PC-3 (cell line): ENCODE measurements around the gene EFCAB11. TPM values are rescaled to one million over a fixed set of nuclear protein-coding genes. Genes with fewer than 3 reads are reported as not detected.

Experiments
- ATAC-seq: fragments of 200-7000 bp; cut with Tn5 transposase; 2 replicates; pipeline ENCODE4 v1.9.1; 2020; ENCODE audit warnings: mild to moderate bottlenecking, moderate library complexity
- BruUV-seq: library from RNA; stranded (reverse); fragments of 400-500 nt; replicated peaks from 2 replicates; lab custom pipeline; 2021; lab: Mats Ljungman, UMichigan
- CTCF ChIA-PET: fragments of 300-600 bp; sonication (Branson Sonifier 250); formaldehyde crosslinking; loops from one replicate; lab custom pipeline; 2022; ENCODE audit warnings: antibody characterized with exemption; lab: Charles Lee
- POLR2A ChIA-PET: fragments of 300-600 bp; sonication (Branson Sonifier 250); formaldehyde crosslinking; loops from one replicate; lab custom pipeline; 2022; ENCODE audit warnings: antibody characterized with exemption; ENCODE audit not compliant: unreplicated experiment; lab: Charles Lee
- DNase-seq: peaks from one replicate; pipeline ENCODE4 v3.0.0-alpha.2; 2015
- H2AFZ ChIP-seq: fragments of 300-600 bp; sonication (generic); 2 replicates; pipeline ENCODE4 v1.6.0; 2016; ENCODE audit warnings: antibody characterized with exemption, low read length
- H3F3A ChIP-seq: fragments of 300-600 bp; sonication (generic); one replicate; pipeline ENCODE4 v1.6.0; 2017; ENCODE audit warnings: antibody characterized with exemption, low read length, control low read depth, mild to moderate bottlenecking; ENCODE audit not compliant: unreplicated experiment
- H3K27ac ChIP-seq: fragments of 300-600 bp; sonication (generic); 2 replicates; pipeline ENCODE4 v1.5.1; 2016; ENCODE audit warnings: mild to moderate bottlenecking, low read length
- H3K27me3 ChIP-seq: fragments of 300-600 bp; sonication (generic); 2 replicates; pipeline ENCODE4 v1.6.1; 2016; ENCODE audit warnings: low read length, mixed read lengths
- H3K36me3 ChIP-seq: fragments of 300-600 bp; sonication (generic); 2 replicates; pipeline ENCODE4 v1.6.1; 2016; ENCODE audit warnings: low read depth, mixed run types, low read length, mixed read lengths
- H3K4me1 ChIP-seq: fragments of 300-600 bp; sonication (generic); 2 replicates; pipeline ENCODE4 v1.5.1; 2016; ENCODE audit warnings: low read length; ENCODE audit not compliant: insufficient read depth
- H3K4me2 ChIP-seq: fragments of 300-600 bp; sonication (generic); 2 replicates; pipeline ENCODE4 v1.6.0; 2016; ENCODE audit warnings: low read length
- H3K4me3 ChIP-seq: fragments of 300-600 bp; sonication (generic); 2 replicates; pipeline ENCODE4 v1.5.1; 2016; ENCODE audit warnings: mild to moderate bottlenecking, low read length, mixed read lengths
- H3K79me2 ChIP-seq: fragments of 300-600 bp; sonication (generic); 2 replicates; pipeline ENCODE4 v1.6.1; 2017; ENCODE audit warnings: low read length, mixed read lengths
- H3K9ac ChIP-seq: fragments of 300-600 bp; sonication (generic); 2 replicates; pipeline ENCODE4 v1.6.0; 2016; ENCODE audit warnings: mild to moderate bottlenecking, low read length
- H3K9me2 ChIP-seq: fragments of 300-600 bp; sonication (generic); replicated peaks from 2 replicates; pipeline ENCODE4 v1.6.1; 2016; ENCODE audit warnings: mixed run types, low read length, mixed read lengths
- H3K9me3 ChIP-seq: fragments of 300-600 bp; sonication (generic); 2 replicates; pipeline ENCODE4 v1.6.1; 2016; ENCODE audit warnings: low read length, mixed read lengths
- H4K20me1 ChIP-seq: fragments of 300-600 bp; sonication (generic); 2 replicates; pipeline ENCODE4 v1.6.1; 2016; ENCODE audit warnings: low read length, mixed read lengths
- CTCF ChIP-seq: fragments of 300-600 bp; sonication (generic); conservative IDR thresholded peaks from 2 replicates; pipeline ENCODE4 v1.5.1; 2017; ENCODE audit warnings: antibody characterized with exemption, low read depth, mild to moderate bottlenecking, low read length
- EZH2 ChIP-seq: fragments of 300-600 bp; sonication (generic); IDR thresholded peaks from one replicate; pipeline ENCODE4 v1.6.1; 2017; ENCODE audit warnings: antibody characterized with exemption, mild to moderate bottlenecking, low read length; ENCODE audit not compliant: unreplicated experiment
- EZH2phosphoT487 ChIP-seq: fragments of 300-600 bp; sonication (generic); IDR thresholded peaks from 2 replicates; pipeline ENCODE4 v1.6.1; 2018; ENCODE audit warnings: mild to moderate bottlenecking, antibody characterized with exemption, low read length, borderline replicate concordance
- intact Hi-C: fragments of 100-400 bp; cut with micrococcal nuclease; formaldehyde crosslinking; loops from 2 replicates; pipeline ENCODE4 v1.9.0; 2023
- total RNA-seq: library from RNA; depleted of rRNA; stranded (reverse); fragments of >200 nt; gene quantifications from 2 replicates; pipeline ENCODE4 v1.2.3, GENCODE V29; 2014

The EFCAB11 gene
- total RNA-seq, 1 experiment from 2014 or later: 7.0 TPM

GRCh38 chr14:89853936-89854693 lies 100.4 kb downstream of the EFCAB11 start:
- H3K4me2 ChIP-seq: no peak overlapping the region
- ATAC-seq (no peak), DNase-seq (no peak)
- no peaks in the 10 kb centered on the region for H3K9me2 ChIP-seq
- H3K9me3 ChIP-seq: no peaks in the 10 kb centered on the region
- no peak overlapping the region for H3K4me3 ChIP-seq
- no TSS peak for BruUV-seq
- no peaks in the 10 kb centered on the region for H3K79me2 ChIP-seq
- H3K27me3 ChIP-seq: no peaks in the 10 kb centered on the region
- H3F3A ChIP-seq: peaks cover 4% of the 10 kb centered on the region
- H4K20me1 ChIP-seq: no peaks in the 10 kb centered on the region
- H3K4me1 ChIP-seq: peaks cover 29% of the 10 kb centered on the region
- H3K27ac ChIP-seq: no peak overlapping the region
- ChIA-PET CTCF (interaction anchor here (0.6 kb wide), 1 partner anchor 612 kb away, joined by 4 read pairs; no protein-coding TSS in a partner anchor), POLR2A (no interaction called here)
- no peaks in the 10 kb centered on the region for H3K36me3 ChIP-seq
- H2AFZ ChIP-seq: no peak overlapping the region
- TF ChIP-seq CTCF: no peak
- no peak for TF ChIP-seq EZH2phosphoT487
- TF ChIP-seq EZH2: no peak
- H3K9ac ChIP-seq: no peak overlapping the region
- intact Hi-C loops: loop anchor here (10.0 kb wide), 1 partner anchor 439 kb away; the partner anchor contains the start of gene FOXN3

- ChIA-PET POLR2A (no interaction called here), CTCF (no interaction called here)
- no peak overlapping the region for H3K9ac ChIP-seq
- peaks cover 8% of the 10 kb centered on the region for H3K4me1 ChIP-seq
- intact Hi-C loops: loop anchor here (10.0 kb wide), 1 partner anchor 436 kb away; the partner anchor contains the start of gene FOXN3
- no peak overlapping the region for H2AFZ ChIP-seq
- H3K9me2 ChIP-seq: no peaks in the 10 kb centered on the region
- no peak for TF ChIP-seq EZH2
- no peak for TF ChIP-seq CTCF
- TF ChIP-seq EZH2phosphoT487: no peak
- DNase-seq (no peak), ATAC-seq (no peak)
- H3K4me3 ChIP-seq: no peak overlapping the region
- no peaks in the 10 kb centered on the region for H3K79me2 ChIP-seq
- H3K27me3 ChIP-seq: no peaks in the 10 kb centered on the region
- no peaks in the 10 kb centered on the region for H4K20me1 ChIP-seq
- H3F3A ChIP-seq: peaks cover 4% of the 10 kb centered on the region
- H3K4me2 ChIP-seq: no peak overlapping the region
- H3K27ac ChIP-seq: no peak overlapping the region
- no peaks in the 10 kb centered on the region for H3K36me3 ChIP-seq
- no peaks in the 10 kb centered on the region for H3K9me3 ChIP-seq
- BruUV-seq: no TSS peak
These were observed 103.4 kb downstream of the EFCAB11 start for GRCh38 chr14:89851106-89851505.

- BruUV-seq: no TSS peak
- CTCF ChIA-PET: no interaction called here
- POLR2A ChIA-PET: no interaction called here
- Histone ChIP-seq H2AFZ (no peak overlapping the region), H3K4me2 (no peak overlapping the region), H3F3A (no peaks in the 10 kb centered on the region), H3K9me3 (no peaks in the 10 kb centered on the region), H3K9me2 (no peaks in the 10 kb centered on the region), H4K20me1 (no peaks in the 10 kb centered on the region), H3K27me3 (no peaks in the 10 kb centered on the region), H3K9ac (no peak overlapping the region), H3K27ac (no peak overlapping the region), H3K4me1 (no peaks in the 10 kb centered on the region), H3K79me2 (no peaks in the 10 kb centered on the region), H3K36me3 (no peaks in the 10 kb centered on the region), H3K4me3 (no peak overlapping the region)
- DNase-seq (no peak), ATAC-seq (no peak)
- intact Hi-C loops: loop anchor here (10.0 kb wide), 1 partner anchor 435 kb away; the partner anchor contains the start of gene FOXN3
- TF ChIP-seq EZH2phosphoT487 (no peak), EZH2 (no peak), CTCF (no peak)
These were observed 104.6 kb downstream of the EFCAB11 start for GRCh38 chr14:89849931-89850330.
